H1 (cell line): ENCODE data around the gene SERPINB13. TPM values are rescaled to one million over a fixed set of nuclear protein-coding genes. Genes with fewer than 3 reads are reported as not detected.

ENCODE experiments used
- ATF2 ChIP-seq: IDR thresholded peaks from 2 replicates; pipeline ENCODE4 v1.6.1; 2012; ENCODE audit warnings: low read length, inconsistent platforms
- BCL11A ChIP-seq, 2 experiments: IDR thresholded peaks; one replicate each; pipeline ENCODE4 v1.6.1; 2011; ENCODE audit warnings: low read depth in 2 of 2, low read length in 2 of 2, mild to moderate bottlenecking in 2 of 2
- JUND ChIP-seq: IDR thresholded peaks from 2 replicates; pipeline ENCODE4 v1.6.1; 2011; ENCODE audit warnings: mild to moderate bottlenecking, improper control_type of control experiment, low read length
- MAFK ChIP-seq: IDR thresholded peaks from 2 replicates; pipeline ENCODE4 v1.6.1; 2012; ENCODE audit warnings: low read depth, mild to moderate bottlenecking, improper control_type of control experiment, low read length
- NRF1 ChIP-seq: IDR thresholded peaks from 2 replicates; pipeline ENCODE4 v1.6.1; 2011; ENCODE audit warnings: mild to moderate bottlenecking, low read depth, low read length, improper control_type of control experiment
- SIRT6 ChIP-seq: IDR thresholded peaks from one replicate; pipeline ENCODE4 v1.7.1; 2012; ENCODE audit warnings: low read length, inconsistent platforms
- SIX5 ChIP-seq: IDR thresholded peaks from 2 replicates; pipeline ENCODE4 v1.6.1; 2011; ENCODE audit warnings: mild to moderate bottlenecking, low read depth, low read length
- polyA plus RNA-seq, 7 experiments: library from polyadenylated mRNA; depleted of rRNA in 3 of 7; stranded (reverse) in 5 of 7; unstranded in 2 of 7; fragments of >200 nt in 5 of 7; fragments of 200-250 nt in 2 of 7; gene quantifications; 1 replicate in 5 of 7; 2 replicates in 1 of 7; 4 replicates in 1 of 7; pipeline versions ENCODE4 v1.2.1 to v1.2.3, GENCODE V29; 2011 to 2013; ENCODE audit warnings: missing spikeins in 2 of 7, mixed read lengths in 2 of 7
- total RNA-seq: library from RNA; stranded (reverse); fragmentation: NEBNext Ultra II Directional; extraction: Animal tissue kit (Norgen Biotek cat#: 25700); gene quantifications from 2 replicates; pipeline ENCODE4 v1.2.1, GENCODE V29; 2021

The SERPINB13 gene
- total and polyA plus RNA-seq, 2 of the 8 experiments (the other 6 are each of a cell fraction or from before 2014, with no cell fraction given): not detected

- TF ChIP-seq ATF2 (no peak), NRF1 (no peak), JUND (no peak), MAFK (no peak), SIRT6 (no peak), BCL11A (IDR thresholded peaks at IDR 0.05; ENCODE audit: low read depth in 2 of 2, low read length in 2 of 2) (no peak), SIX5 (no peak)
Observed at GRCh38 chr18:63559567-63560491, 27.3 kb upstream of the SERPINB13 start (continued).
